ENCODE measurements around the gene COQ8B.
"Not testable (repeated sequence)": the region's sequence is repeated elsewhere in the genome, so short reads cannot be mapped to it uniquely, and the experiment has no call there.

DNA sequence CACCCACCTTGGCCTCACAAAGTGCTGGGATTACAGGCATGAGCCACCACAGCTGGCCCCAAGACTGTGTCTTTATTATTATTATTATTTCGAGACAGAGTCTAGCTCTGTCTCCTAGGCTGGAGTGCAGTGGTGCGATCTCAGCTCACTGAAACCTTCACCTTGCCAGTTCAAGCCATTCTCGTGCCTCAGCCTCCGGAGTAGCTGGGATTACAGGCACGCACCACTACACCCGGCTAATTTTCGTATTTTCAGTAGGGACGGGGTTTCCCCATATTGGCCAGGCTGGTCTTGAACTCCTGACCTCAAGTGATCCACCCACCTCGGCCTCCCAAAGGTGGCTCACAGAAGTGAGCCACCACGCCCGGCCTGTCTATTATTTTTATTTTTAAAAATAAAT is 64.4 kb downstream of the COQ8B start:
- TF ChIP-seq, protein P1, sequence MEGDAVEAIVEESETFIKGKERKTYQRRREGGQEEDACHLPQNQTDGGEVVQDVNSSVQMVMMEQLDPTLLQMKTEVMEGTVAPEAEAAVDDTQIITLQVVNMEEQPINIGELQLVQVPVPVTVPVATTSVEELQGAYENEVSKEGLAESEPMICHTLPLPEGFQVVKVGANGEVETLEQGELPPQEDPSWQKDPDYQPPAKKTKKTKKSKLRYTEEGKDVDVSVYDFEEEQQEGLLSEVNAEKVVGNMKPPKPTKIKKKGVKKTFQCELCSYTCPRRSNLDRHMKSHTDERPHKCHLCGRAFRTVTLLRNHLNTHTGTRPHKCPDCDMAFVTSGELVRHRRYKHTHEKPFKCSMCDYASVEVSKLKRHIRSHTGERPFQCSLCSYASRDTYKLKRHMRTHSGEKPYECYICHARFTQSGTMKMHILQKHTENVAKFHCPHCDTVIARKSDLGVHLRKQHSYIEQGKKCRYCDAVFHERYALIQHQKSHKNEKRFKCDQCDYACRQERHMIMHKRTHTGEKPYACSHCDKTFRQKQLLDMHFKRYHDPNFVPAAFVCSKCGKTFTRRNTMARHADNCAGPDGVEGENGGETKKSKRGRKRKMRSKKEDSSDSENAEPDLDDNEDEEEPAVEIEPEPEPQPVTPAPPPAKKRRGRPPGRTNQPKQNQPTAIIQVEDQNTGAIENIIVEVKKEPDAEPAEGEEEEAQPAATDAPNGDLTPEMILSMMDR (IDR thresholded peaks at IDR 0.05): not testable (repeated sequence)
- not testable (repeated sequence) for TF ChIP-seq POLR2A (IDR thresholded peaks at IDR 0.05)
